GM12878 (cell line): Measurements from ENCODE around the gene PCLO. TPM values are rescaled to one million over a fixed set of nuclear protein-coding genes. Genes with fewer than 3 reads are reported as not detected.

Source experiments
- ATAC-seq: fragments of 200-7000 bp; cut with Tn5 transposase; 3 replicates; pipeline ENCODE4 v1.9.1; 2020; ENCODE audit warnings: mild to moderate bottlenecking, moderate library complexity
- BruUV-seq: library from RNA; stranded (reverse); fragments of 400-500 nt; replicated peaks from 2 replicates; lab custom pipeline; 2021; lab: Mats Ljungman, UMichigan
- CTCF ChIA-PET: fragments of 300-600 bp; sonication (Branson Sonifier 250); formaldehyde crosslinking; extraction: SDS; loops from one replicate; lab custom pipeline; 2021; ENCODE audit warnings: inconsistent platforms; lab: Yijun Ruan, JAX
- POLR2A ChIA-PET: fragments of 350-600 bp; formaldehyde crosslinking; extraction: SDS; loops from one replicate; lab custom pipeline; 2021; ENCODE audit warnings: inconsistent platforms; lab: Charles Lee
- RAD21 ChIA-PET: fragments of 300-600 bp; sonication (Branson Sonifier 250); formaldehyde crosslinking; loops from one replicate; lab custom pipeline; 2023; ENCODE audit warnings: antibody characterized with exemption; ENCODE audit not compliant: unreplicated experiment; lab: Charles Lee
- SMC1A ChIA-PET: fragments of 300-600 bp; sonication (Branson Sonifier 250); formaldehyde crosslinking; loops from one replicate; lab custom pipeline; 2023; ENCODE audit not compliant: unreplicated experiment, uncharacterized antibody; lab: Charles Lee
- DNase-seq: peaks from one replicate; pipeline ENCODE4 v3.0.0-alpha.2; 2011; ENCODE audit warnings: low read depth, low spot score
- FAIRE-seq: peaks from 3 replicates; lab custom pipeline; 2011; peaks lifted over from hg19 to GRCh38; lab: Jason Lieb, UNC
- H2AFZ ChIP-seq: 2 replicates; pipeline ENCODE4 v1.6.0; 2011; ENCODE audit warnings: low read depth, low read length, control low read depth; ENCODE audit not compliant: control insufficient read depth
- H3K27ac ChIP-seq: 2 replicates; pipeline ENCODE4 v1.5.1; 2011; ENCODE audit warnings: control low read depth; ENCODE audit not compliant: control insufficient read depth, insufficient read depth
- H3K27me3 ChIP-seq, 2 experiments: replicated peaks in 1 of 2; 2 replicates each; pipeline versions ENCODE4 v1.6.0 to v1.6.1; 2011; ENCODE audit warnings: low read length in 1 of 2; ENCODE audit not compliant: control insufficient read depth in 2 of 2, insufficient read depth in 2 of 2
- H3K36me3 ChIP-seq, 2 experiments: 2 replicates each; pipeline ENCODE4 v1.5.1; 2011; ENCODE audit warnings: low read length in 1 of 2; ENCODE audit not compliant: control insufficient read depth in 2 of 2, insufficient read depth in 2 of 2
- H3K4me1 ChIP-seq: 2 replicates; pipeline ENCODE4 v1.6.1; 2011; ENCODE audit warnings: mild to moderate bottlenecking, low read length, moderate library complexity, mixed read lengths; ENCODE audit not compliant: control insufficient read depth, insufficient read depth
- H3K4me2 ChIP-seq: 2 replicates; pipeline ENCODE4 v1.6.0; 2011; ENCODE audit warnings: control low read depth; ENCODE audit not compliant: control insufficient read depth, insufficient read depth
- H3K4me3 ChIP-seq: fragments of 200-600 bp; sonication (generic); 2 replicates; pipeline ENCODE4 v1.5.1; 2016
- H3K79me2 ChIP-seq: 2 replicates; pipeline ENCODE4 v1.6.0; 2011; ENCODE audit warnings: low read length; ENCODE audit not compliant: control insufficient read depth, insufficient read depth
- H3K9ac ChIP-seq: 2 replicates; pipeline ENCODE4 v1.8.0; 2011; ENCODE audit warnings: low read length, control low read depth, mixed read lengths; ENCODE audit not compliant: control insufficient read depth, insufficient read depth
- H3K9me3 ChIP-seq: replicated peaks from 3 replicates; pipeline ENCODE4 v1.5.1; 2011; ENCODE audit warnings: mild to moderate bottlenecking, low read length; ENCODE audit not compliant: control insufficient read depth, insufficient read depth
- H4K20me1 ChIP-seq: 2 replicates; pipeline ENCODE4 v1.6.0; 2011; ENCODE audit not compliant: control insufficient read depth, insufficient read depth
- CBFB ChIP-seq: IDR thresholded peaks from 2 replicates; pipeline ENCODE4 v1.6.1; 2016; ENCODE audit warnings: antibody characterized with exemption, low read depth
- CBX5 ChIP-seq: sonication (generic); IDR thresholded peaks from 2 replicates; pipeline ENCODE4 v1.6.1; 2016; ENCODE audit warnings: low read depth, moderate library complexity, mild to moderate bottlenecking, inconsistent platforms
- CHD1 ChIP-seq: IDR thresholded peaks from 2 replicates; pipeline ENCODE4 v1.6.1; 2012; ENCODE audit warnings: low read depth, low read length, improper control_type of control experiment
- CREM ChIP-seq: IDR thresholded peaks from 2 replicates; pipeline ENCODE4 v1.6.1; 2014; ENCODE audit warnings: antibody characterized with exemption, low read depth
- DPF2 ChIP-seq: fragments of 450-650 bp; IDR thresholded peaks from 2 replicates; pipeline ENCODE4 v1.6.1; 2017; ENCODE audit warnings: mild to moderate bottlenecking
- EP300 ChIP-seq, 2 experiments: fragments of 150-350 bp in 1 of 2; IDR thresholded peaks; 2 replicates each; pipeline ENCODE4 v1.6.1; 2011 to 2012; ENCODE audit warnings: low read depth in 2 of 2, low read length in 2 of 2, borderline replicate concordance in 1 of 2, improper control_type of control experiment in 1 of 2, inconsistent platforms in 1 of 2; ENCODE audit not compliant: control insufficient read depth in 1 of 2
- EZH2 ChIP-seq: IDR thresholded peaks from 2 replicates; pipeline ENCODE4 v1.6.1; 2012; ENCODE audit warnings: low read depth, mild to moderate bottlenecking, control low read depth, inconsistent platforms, low read length, borderline replicate concordance; ENCODE audit not compliant: control insufficient read depth
- KDM1A ChIP-seq: fragments of 200-600 bp; sonication (generic); IDR thresholded peaks from 2 replicates; pipeline ENCODE4 v1.6.1; 2016; ENCODE audit warnings: borderline replicate concordance
- MEF2A ChIP-seq: IDR thresholded peaks from 2 replicates; pipeline ENCODE4 v1.6.1; 2011; ENCODE audit warnings: low read depth, mild to moderate bottlenecking, low read length, moderate library complexity; ENCODE audit not compliant: insufficient read depth
- NR2C1 ChIP-seq: fragments of 450-650 bp; IDR thresholded peaks from 2 replicates; pipeline ENCODE4 v1.6.1; 2017; ENCODE audit warnings: antibody characterized with exemption, mild to moderate bottlenecking, moderate library complexity
- PAX5 ChIP-seq: IDR thresholded peaks from 2 replicates; pipeline ENCODE4 v1.6.1; 2011; ENCODE audit warnings: low read depth, low read length, borderline replicate concordance
- RFX5 ChIP-seq: IDR thresholded peaks from 2 replicates; pipeline ENCODE4 v1.6.1; 2011; ENCODE audit warnings: low read depth, low read length, improper control_type of control experiment
- SUPT20H ChIP-seq: IDR thresholded peaks from 2 replicates; pipeline ENCODE4 v1.6.1; 2011; ENCODE audit warnings: low read depth, mild to moderate bottlenecking, low read length, moderate library complexity, borderline replicate concordance; ENCODE audit not compliant: control insufficient read depth
- TAF1 ChIP-seq: IDR thresholded peaks from 2 replicates; pipeline ENCODE4 v1.6.1; 2011; ENCODE audit warnings: mild to moderate bottlenecking, low read depth, low read length, borderline replicate concordance
- TARDBP ChIP-seq: IDR thresholded peaks from 2 replicates; pipeline ENCODE4 v1.6.1; 2016; ENCODE audit warnings: borderline replicate concordance
- in situ Hi-C: fragments of 300-500 bp; cut with MboI; formaldehyde crosslinking; loops from 9 replicates; pipeline ENCODE4 v1.14.3; 2018; ENCODE audit warnings: mixed read lengths
- intact Hi-C: fragments of 100-400 bp; cut with micrococcal nuclease; formaldehyde crosslinking; loops from one replicate; pipeline ENCODE4 v1.14.2; 2022; ENCODE audit not compliant: unreplicated experiment
- polyA plus RNA-seq, 11 experiments: library from polyadenylated mRNA; depleted of rRNA in 4 of 11; unstranded in 6 of 11; stranded (reverse) in 5 of 11; fragments of >200 nt; fragmentation: Nextera tagmentation in 4 of 11; fragmentation: Illumina TruSeq in 1 of 11; extraction: Ambion mirVana in 4 of 11; extraction: Trizol in 1 of 11; gene quantifications; 1 replicate in 1 of 11; 2 replicates in 10 of 11; pipeline versions ENCODE4 v1.2.1 to v1.2.3, GENCODE V29; 2011 to 2016; ENCODE audit warnings: inconsistent platforms in 2 of 11, missing spikeins in 2 of 11, low read depth in 1 of 11
- total RNA-seq, 4 experiments: library from RNA; depleted of rRNA in 3 of 4; stranded (reverse); fragments of >200 nt in 3 of 4; fragmentation: Illumina TruSeq in 1 of 4; extraction: Trizol in 1 of 4; gene quantifications; 2 replicates each; pipeline versions ENCODE4 v1.2.1 to v1.2.3, GENCODE V29; 2013 to 2021
- TF ChIP-seq, protein P1 (sequence below): fragments of 450-650 bp; IDR thresholded peaks from 2 replicates; pipeline ENCODE4 v1.6.1; 2016; ENCODE audit warnings: mild to moderate bottlenecking, moderate library complexity, borderline replicate concordance
- TF ChIP-seq, protein P2 (sequence below): fragments of 450-650 bp; IDR thresholded peaks from 2 replicates; pipeline ENCODE4 v1.6.1; 2017; ENCODE audit warnings: mild to moderate bottlenecking
- TF ChIP-seq, protein P3 (sequence below): fragments of 450-650 bp; IDR thresholded peaks from 2 replicates; pipeline ENCODE4 v1.6.1; 2017; ENCODE audit warnings: mild to moderate bottlenecking, low read depth, inconsistent platforms; ENCODE audit not compliant: poor library complexity, severe bottlenecking

Gene PCLO
- total and polyA plus RNA-seq, 10 of the 15 experiments (the other 5 are each of a cell fraction or from before 2014, with no cell fraction given) = 0.01 to 0.08 (median 0.03) TPM; not detected in 6

DNA sequence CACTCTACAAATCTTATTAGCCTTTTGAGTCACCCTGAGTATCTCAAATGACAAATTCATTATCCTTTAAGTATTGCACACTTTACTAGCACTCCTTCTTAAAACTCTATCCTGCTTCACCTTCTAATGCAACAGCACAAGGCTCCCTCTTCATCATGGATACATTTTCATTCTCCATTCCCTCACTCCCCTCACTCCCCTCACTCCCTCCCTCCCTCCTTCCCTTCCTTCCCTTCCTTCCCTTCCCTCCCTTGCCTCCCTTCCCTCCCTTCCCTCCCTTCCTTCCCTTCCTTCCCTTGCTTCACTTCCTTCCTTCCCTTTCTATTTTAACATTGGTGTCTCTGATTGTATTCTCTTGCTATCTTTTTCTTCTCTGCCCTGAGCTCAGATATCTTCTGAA, 130.5 kb downstream of the PCLO start:
- Histone ChIP-seq H3K4me2 (no peak overlapping the region), H3K79me2 (no peaks in the 10 kb centered on the region), H2AFZ (no peak overlapping the region), H3K36me3 (no peaks in the 10 kb centered on the region), H3K4me1 (no peaks in the 10 kb centered on the region), H4K20me1 (no peaks in the 10 kb centered on the region)
- in situ Hi-C loops = no loop called here
- ATAC-seq = no peak
- CTCF ChIA-PET = no interaction called here
- POLR2A ChIA-PET = no interaction called here
- no peak for DNase-seq
- no peak for FAIRE-seq
- no peak for TF ChIP-seq EP300 (IDR thresholded peaks at IDR 0.05; ENCODE audit: borderline replicate concordance in 1 of 2, control insufficient read depth in 1 of 2, low read depth in 2 of 2, low read length in 2 of 2)
- no peak for TF ChIP-seq NR2C1
- no peak for TF ChIP-seq CHD1
- no peak for TF ChIP-seq KDM1A
- TF ChIP-seq CBX5 = no peak
- TF ChIP-seq PAX5 = no peak
- TF ChIP-seq CREM = no peak
- TF ChIP-seq, protein P1, sequence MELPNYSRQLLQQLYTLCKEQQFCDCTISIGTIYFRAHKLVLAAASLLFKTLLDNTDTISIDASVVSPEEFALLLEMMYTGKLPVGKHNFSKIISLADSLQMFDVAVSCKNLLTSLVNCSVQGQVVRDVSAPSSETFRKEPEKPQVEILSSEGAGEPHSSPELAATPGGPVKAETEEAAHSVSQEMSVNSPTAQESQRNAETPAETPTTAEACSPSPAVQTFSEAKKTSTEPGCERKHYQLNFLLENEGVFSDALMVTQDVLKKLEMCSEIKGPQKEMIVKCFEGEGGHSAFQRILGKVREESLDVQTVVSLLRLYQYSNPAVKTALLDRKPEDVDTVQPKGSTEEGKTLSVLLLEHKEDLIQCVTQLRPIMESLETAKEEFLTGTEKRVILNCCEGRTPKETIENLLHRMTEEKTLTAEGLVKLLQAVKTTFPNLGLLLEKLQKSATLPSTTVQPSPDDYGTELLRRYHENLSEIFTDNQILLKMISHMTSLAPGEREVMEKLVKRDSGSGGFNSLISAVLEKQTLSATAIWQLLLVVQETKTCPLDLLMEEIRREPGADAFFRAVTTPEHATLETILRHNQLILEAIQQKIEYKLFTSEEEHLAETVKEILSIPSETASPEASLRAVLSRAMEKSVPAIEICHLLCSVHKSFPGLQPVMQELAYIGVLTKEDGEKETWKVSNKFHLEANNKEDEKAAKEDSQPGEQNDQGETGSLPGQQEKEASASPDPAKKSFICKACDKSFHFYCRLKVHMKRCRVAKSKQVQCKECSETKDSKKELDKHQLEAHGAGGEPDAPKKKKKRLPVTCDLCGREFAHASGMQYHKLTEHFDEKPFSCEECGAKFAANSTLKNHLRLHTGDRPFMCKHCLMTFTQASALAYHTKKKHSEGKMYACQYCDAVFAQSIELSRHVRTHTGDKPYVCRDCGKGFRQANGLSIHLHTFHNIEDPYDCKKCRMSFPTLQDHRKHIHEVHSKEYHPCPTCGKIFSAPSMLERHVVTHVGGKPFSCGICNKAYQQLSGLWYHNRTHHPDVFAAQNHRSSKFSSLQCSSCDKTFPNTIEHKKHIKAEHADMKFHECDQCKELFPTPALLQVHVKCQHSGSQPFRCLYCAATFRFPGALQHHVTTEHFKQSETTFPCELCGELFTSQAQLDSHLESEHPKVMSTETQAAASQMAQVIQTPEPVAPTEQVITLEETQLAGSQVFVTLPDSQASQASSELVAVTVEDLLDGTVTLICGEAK = no peak
- no peak for TF ChIP-seq RFX5
- TF ChIP-seq, protein P2, sequence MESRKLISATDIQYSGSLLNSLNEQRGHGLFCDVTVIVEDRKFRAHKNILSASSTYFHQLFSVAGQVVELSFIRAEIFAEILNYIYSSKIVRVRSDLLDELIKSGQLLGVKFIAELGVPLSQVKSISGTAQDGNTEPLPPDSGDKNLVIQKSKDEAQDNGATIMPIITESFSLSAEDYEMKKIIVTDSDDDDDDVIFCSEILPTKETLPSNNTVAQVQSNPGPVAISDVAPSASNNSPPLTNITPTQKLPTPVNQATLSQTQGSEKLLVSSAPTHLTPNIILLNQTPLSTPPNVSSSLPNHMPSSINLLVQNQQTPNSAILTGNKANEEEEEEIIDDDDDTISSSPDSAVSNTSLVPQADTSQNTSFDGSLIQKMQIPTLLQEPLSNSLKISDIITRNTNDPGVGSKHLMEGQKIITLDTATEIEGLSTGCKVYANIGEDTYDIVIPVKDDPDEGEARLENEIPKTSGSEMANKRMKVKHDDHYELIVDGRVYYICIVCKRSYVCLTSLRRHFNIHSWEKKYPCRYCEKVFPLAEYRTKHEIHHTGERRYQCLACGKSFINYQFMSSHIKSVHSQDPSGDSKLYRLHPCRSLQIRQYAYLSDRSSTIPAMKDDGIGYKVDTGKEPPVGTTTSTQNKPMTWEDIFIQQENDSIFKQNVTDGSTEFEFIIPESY = no peak
- no peak for TF ChIP-seq MEF2A
- TF ChIP-seq EZH2 = no peak
- TF ChIP-seq, protein P3, sequence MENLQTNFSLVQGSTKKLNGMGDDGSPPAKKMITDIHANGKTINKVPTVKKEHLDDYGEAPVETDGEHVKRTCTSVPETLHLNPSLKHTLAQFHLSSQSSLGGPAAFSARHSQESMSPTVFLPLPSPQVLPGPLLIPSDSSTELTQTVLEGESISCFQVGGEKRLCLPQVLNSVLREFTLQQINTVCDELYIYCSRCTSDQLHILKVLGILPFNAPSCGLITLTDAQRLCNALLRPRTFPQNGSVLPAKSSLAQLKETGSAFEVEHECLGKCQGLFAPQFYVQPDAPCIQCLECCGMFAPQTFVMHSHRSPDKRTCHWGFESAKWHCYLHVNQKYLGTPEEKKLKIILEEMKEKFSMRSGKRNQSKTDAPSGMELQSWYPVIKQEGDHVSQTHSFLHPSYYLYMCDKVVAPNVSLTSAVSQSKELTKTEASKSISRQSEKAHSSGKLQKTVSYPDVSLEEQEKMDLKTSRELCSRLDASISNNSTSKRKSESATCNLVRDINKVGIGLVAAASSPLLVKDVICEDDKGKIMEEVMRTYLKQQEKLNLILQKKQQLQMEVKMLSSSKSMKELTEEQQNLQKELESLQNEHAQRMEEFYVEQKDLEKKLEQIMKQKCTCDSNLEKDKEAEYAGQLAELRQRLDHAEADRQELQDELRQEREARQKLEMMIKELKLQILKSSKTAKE = no peak
- no peak for TF ChIP-seq CBFB
- TF ChIP-seq TARDBP = no peak
- no peak for TF ChIP-seq SUPT20H
- no peak for TF ChIP-seq TAF1
- no peak for TF ChIP-seq DPF2
- TF ChIP-seq, all 136 proteins: peak for 0
- Histone ChIP-seq H3K9me3 (no peaks in the 10 kb centered on the region), H3K9ac (no peak overlapping the region), H3K27me3 (no peaks in the 10 kb centered on the region), H3K27ac (no peak overlapping the region), H3K4me3 (no peak overlapping the region)
- BruUV-seq = no TSS peak
- intact Hi-C loops = no loop called here
- ChIA-PET SMC1A (no interaction called here), RAD21 (no interaction called here)
